PFSK-1 (cell line): ENCODE results near the gene C1orf21.

Experiments used
- POLR2AphosphoS5 ChIP-seq: IDR thresholded peaks from 2 replicates; pipeline ENCODE4 v1.6.1; 2012; ENCODE audit warnings: low read depth, mild to moderate bottlenecking, control low read depth, low read length, moderate library complexity
- SIN3A ChIP-seq: IDR thresholded peaks from 2 replicates; pipeline ENCODE4 v1.6.1; 2012; ENCODE audit warnings: mild to moderate bottlenecking, low read length, moderate library complexity, borderline replicate concordance; ENCODE audit not compliant: insufficient read depth
- TF ChIP-seq, protein P1 (sequence below), 2 experiments: IDR thresholded peaks; 2 replicates each; pipeline versions ENCODE4 v1.6.1 to v1.8.0; 2011 to 2012; ENCODE audit warnings: low read depth in 2 of 2, low read length in 2 of 2, control low read depth in 1 of 2, inconsistent platforms in 1 of 2, mild to moderate bottlenecking in 1 of 2, moderate library complexity in 1 of 2; ENCODE audit not compliant: insufficient read depth in 1 of 2

DNA sequence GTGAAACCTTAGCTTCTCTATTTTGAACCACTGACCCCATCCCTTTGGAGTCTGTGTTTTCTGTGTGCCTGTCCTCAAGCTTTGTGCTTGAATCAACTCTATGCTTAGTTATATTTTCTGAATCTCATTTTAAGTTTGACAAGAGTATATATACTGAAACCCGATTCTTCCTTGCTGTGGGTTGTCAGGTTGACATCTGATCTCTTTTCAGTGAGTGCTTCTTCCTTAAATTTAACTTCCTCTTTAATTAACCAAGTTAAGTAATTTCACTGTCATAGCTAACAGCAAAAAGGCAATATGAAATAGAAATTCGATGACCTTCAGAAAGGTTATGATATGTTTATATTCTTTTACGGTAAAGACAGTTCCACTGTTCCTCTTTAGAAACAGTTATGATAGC, 69.4 kb downstream of the C1orf21 start:
- TF ChIP-seq POLR2AphosphoS5 (no peak), SIN3A (no peak)
- TF ChIP-seq, protein P1, sequence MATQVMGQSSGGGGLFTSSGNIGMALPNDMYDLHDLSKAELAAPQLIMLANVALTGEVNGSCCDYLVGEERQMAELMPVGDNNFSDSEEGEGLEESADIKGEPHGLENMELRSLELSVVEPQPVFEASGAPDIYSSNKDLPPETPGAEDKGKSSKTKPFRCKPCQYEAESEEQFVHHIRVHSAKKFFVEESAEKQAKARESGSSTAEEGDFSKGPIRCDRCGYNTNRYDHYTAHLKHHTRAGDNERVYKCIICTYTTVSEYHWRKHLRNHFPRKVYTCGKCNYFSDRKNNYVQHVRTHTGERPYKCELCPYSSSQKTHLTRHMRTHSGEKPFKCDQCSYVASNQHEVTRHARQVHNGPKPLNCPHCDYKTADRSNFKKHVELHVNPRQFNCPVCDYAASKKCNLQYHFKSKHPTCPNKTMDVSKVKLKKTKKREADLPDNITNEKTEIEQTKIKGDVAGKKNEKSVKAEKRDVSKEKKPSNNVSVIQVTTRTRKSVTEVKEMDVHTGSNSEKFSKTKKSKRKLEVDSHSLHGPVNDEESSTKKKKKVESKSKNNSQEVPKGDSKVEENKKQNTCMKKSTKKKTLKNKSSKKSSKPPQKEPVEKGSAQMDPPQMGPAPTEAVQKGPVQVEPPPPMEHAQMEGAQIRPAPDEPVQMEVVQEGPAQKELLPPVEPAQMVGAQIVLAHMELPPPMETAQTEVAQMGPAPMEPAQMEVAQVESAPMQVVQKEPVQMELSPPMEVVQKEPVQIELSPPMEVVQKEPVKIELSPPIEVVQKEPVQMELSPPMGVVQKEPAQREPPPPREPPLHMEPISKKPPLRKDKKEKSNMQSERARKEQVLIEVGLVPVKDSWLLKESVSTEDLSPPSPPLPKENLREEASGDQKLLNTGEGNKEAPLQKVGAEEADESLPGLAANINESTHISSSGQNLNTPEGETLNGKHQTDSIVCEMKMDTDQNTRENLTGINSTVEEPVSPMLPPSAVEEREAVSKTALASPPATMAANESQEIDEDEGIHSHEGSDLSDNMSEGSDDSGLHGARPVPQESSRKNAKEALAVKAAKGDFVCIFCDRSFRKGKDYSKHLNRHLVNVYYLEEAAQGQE (IDR thresholded peaks at IDR 0.05; ENCODE audit: insufficient read depth in 1 of 2, low read depth in 2 of 2, low read length in 2 of 2), result no peak
